HepG2 (cell line): ENCODE measurements around the gene PRRT2. TPM values are rescaled to one million over a fixed set of nuclear protein-coding genes. Genes with fewer than 3 reads are reported as not detected.

Source experiments
- ATF1 ChIP-seq: IDR thresholded peaks from 2 replicates; pipeline ENCODE4 v1.6.1; 2016; ENCODE audit warnings: mild to moderate bottlenecking, control low read depth
- CAMTA2 ChIP-seq: sonication (generic); formaldehyde crosslinking; IDR thresholded peaks from 2 replicates; pipeline ENCODE4 v1.4.0; 2020; ENCODE audit warnings: mild to moderate bottlenecking, missing genetic modification reagents, borderline replicate concordance
- CBX2 ChIP-seq, 2 experiments: fragments of 200-600 bp in 1 of 2; sonication (generic); formaldehyde crosslinking in 1 of 2; IDR thresholded peaks; 2 replicates each; pipeline versions ENCODE4 v1.7.0 to v1.8.1; 2018 to 2022; ENCODE audit warnings: low read depth in 2 of 2, low read length in 1 of 2, mild to moderate bottlenecking in 1 of 2, missing genetic modification reagents in 1 of 2
- DMTF1 ChIP-seq: sonication (generic); formaldehyde crosslinking; IDR thresholded peaks from 2 replicates; pipeline ENCODE4 v1.4.0; 2020; ENCODE audit warnings: mild to moderate bottlenecking, missing genetic modification reagents
- ELF1 ChIP-seq: sonication (generic); formaldehyde crosslinking; IDR thresholded peaks from 2 replicates; pipeline ENCODE4 v1.4.0; 2020; ENCODE audit warnings: missing genetic modification reagents
- FOXA1 ChIP-seq, 2 experiments: fragments of 450-650 bp in 1 of 2; sonication (generic) in 1 of 2; formaldehyde crosslinking in 1 of 2; IDR thresholded peaks; 2 replicates each; pipeline versions ENCODE4 v1.4.0 to v1.6.1; 2016 to 2020; ENCODE audit warnings: missing genetic modification reagents in 1 of 2
- HMGA1 ChIP-seq: sonication (generic); formaldehyde crosslinking; conservative IDR thresholded peaks from 2 replicates; pipeline ENCODE4 v1.4.0; 2020; ENCODE audit warnings: missing genetic modification reagents
- ISL2 ChIP-seq: sonication (generic); formaldehyde crosslinking; IDR thresholded peaks from 2 replicates; pipeline ENCODE4 v1.5.0; 2020; ENCODE audit warnings: missing genetic modification reagents
- KAT8 ChIP-seq: IDR thresholded peaks from 2 replicates; pipeline ENCODE4 v1.6.1; 2016; ENCODE audit warnings: missing genetic modification reagents, missing compliant biosample characterization
- MED8 ChIP-seq: sonication (generic); formaldehyde crosslinking; IDR thresholded peaks from 2 replicates; pipeline ENCODE4 v1.8.1; 2023; ENCODE audit warnings: mild to moderate bottlenecking, missing genetic modification reagents; ENCODE audit not compliant: insufficient replicate concordance
- MIER3 ChIP-seq: IDR thresholded peaks from 2 replicates; pipeline ENCODE4 v1.6.1; 2016; ENCODE audit warnings: missing compliant biosample characterization, borderline replicate concordance
- NR2F6 ChIP-seq, 2 experiments: IDR thresholded peaks; 2 replicates each; pipeline ENCODE4 v1.6.1; 2016; ENCODE audit warnings: antibody characterized with exemption in 1 of 2, mild to moderate bottlenecking in 1 of 2
- RBAK ChIP-seq: sonication (generic); formaldehyde crosslinking; IDR thresholded peaks from 2 replicates; pipeline ENCODE4 v1.5.1; 2020; ENCODE audit warnings: mild to moderate bottlenecking, missing genetic modification reagents
- TBX2 ChIP-seq: sonication (generic); formaldehyde crosslinking; IDR thresholded peaks from 2 replicates; pipeline ENCODE4 v1.5.0; 2020; ENCODE audit warnings: missing genetic modification reagents, mild to moderate bottlenecking, borderline replicate concordance
- ZBTB43 ChIP-seq: sonication (generic); formaldehyde crosslinking; conservative IDR thresholded peaks from 2 replicates; pipeline ENCODE4 v1.4.0; 2020; ENCODE audit warnings: missing genetic modification reagents
- ZEB1 ChIP-seq: IDR thresholded peaks from 2 replicates; pipeline ENCODE4 v1.6.1; 2012; ENCODE audit warnings: mild to moderate bottlenecking, low read depth, inconsistent platforms; ENCODE audit not compliant: insufficient replicate concordance
- ZFP62 ChIP-seq: sonication (generic); formaldehyde crosslinking; IDR thresholded peaks from 2 replicates; pipeline ENCODE4 v1.4.0; 2020; ENCODE audit warnings: missing genetic modification reagents
- ZNF101 ChIP-seq: sonication (generic); formaldehyde crosslinking; IDR thresholded peaks from 2 replicates; pipeline ENCODE4 v1.4.0; 2020; ENCODE audit warnings: mild to moderate bottlenecking, low read depth, missing genetic modification reagents, borderline replicate concordance
- ZNF136 ChIP-seq: sonication (generic); formaldehyde crosslinking; IDR thresholded peaks from 2 replicates; pipeline ENCODE4 v1.8.1; 2022; ENCODE audit warnings: low read depth, mild to moderate bottlenecking, moderate library complexity, missing genetic modification reagents
- ZNF264 ChIP-seq: sonication (generic); formaldehyde crosslinking; IDR thresholded peaks from 2 replicates; pipeline ENCODE4 v1.4.0; 2020; ENCODE audit warnings: missing genetic modification reagents
- ZNF280B ChIP-seq: sonication (generic); formaldehyde crosslinking; IDR thresholded peaks from 2 replicates; pipeline ENCODE4 v1.5.0; 2020; ENCODE audit warnings: missing genetic modification reagents, mild to moderate bottlenecking, borderline replicate concordance
- ZNF430 ChIP-seq: sonication (generic); formaldehyde crosslinking; IDR thresholded peaks from 2 replicates; pipeline ENCODE4 v1.9.0; 2021; ENCODE audit warnings: mild to moderate bottlenecking, missing genetic modification reagents
- ZNF709 ChIP-seq: sonication (generic); formaldehyde crosslinking; IDR thresholded peaks from 2 replicates; pipeline ENCODE4 v1.5.0; 2020; ENCODE audit warnings: mild to moderate bottlenecking, missing genetic modification reagents
- ZNF737 ChIP-seq: sonication (generic); formaldehyde crosslinking; IDR thresholded peaks from 2 replicates; pipeline ENCODE4 v1.5.0; 2020; ENCODE audit warnings: missing genetic modification reagents, mild to moderate bottlenecking, borderline replicate concordance
- ZZZ3 ChIP-seq: sonication (generic); formaldehyde crosslinking; IDR thresholded peaks from 2 replicates; pipeline ENCODE4 v1.4.0; 2020; ENCODE audit warnings: missing genetic modification reagents, mild to moderate bottlenecking, borderline replicate concordance
- polyA plus RNA-seq, 8 experiments: library from polyadenylated mRNA; depleted of rRNA in 3 of 8; stranded (reverse) in 7 of 8; unstranded in 1 of 8; fragments of >200 nt; fragmentation: Illumina TruSeq in 4 of 8; extraction: Trizol in 4 of 8; gene quantifications; 2 replicates each; pipeline versions ENCODE4 v1.2.1 to v1.2.3, GENCODE V29; 2011 to 2016; ENCODE audit warnings: low read depth in 4 of 8, missing spikeins in 1 of 8, mixed read lengths in 1 of 8; ENCODE audit not compliant: insufficient read depth in 1 of 8
- total RNA-seq, 5 experiments: library from RNA; depleted of rRNA; stranded (reverse); fragments of >200 nt; fragmentation: Illumina TruSeq; extraction: Trizol; gene quantifications; 2 replicates each; pipeline ENCODE4 v1.2.3, GENCODE V29; 2016; ENCODE audit warnings: low read depth in 1 of 5

Gene PRRT2
- total and polyA plus RNA-seq, 2 of the 13 experiments (the other 11 are each of a cell fraction or from before 2014, with no cell fraction given): 0.51 to 1.1 TPM

- TF ChIP-seq ZNF136: no peak
- 0 out of 2 replicates have a peak, but pooled peaks have one; percentile 52 for TF ChIP-seq ZBTB43 (CRISPR knock-in tag)
- no peak for TF ChIP-seq RBAK (CRISPR knock-in tag)
- no peak for TF ChIP-seq ZEB1
- TF ChIP-seq ATF1 (CRISPR knock-in tag): no peak
- TF ChIP-seq FOXA1 (IDR thresholded peaks at IDR 0.05): no peak
- no peak for TF ChIP-seq FOXA1 (CRISPR knock-in tag; IDR thresholded peaks at IDR 0.05)
- no peak for TF ChIP-seq ZNF430 (CRISPR knock-in tag)
- TF ChIP-seq ZNF709: no peak
- TF ChIP-seq ELF1 (CRISPR knock-in tag): no peak
- TF ChIP-seq ZZZ3 (CRISPR knock-in tag): no peak
- TF ChIP-seq KAT8 (CRISPR knock-in tag): no peak
- no peak for TF ChIP-seq DMTF1
- TF ChIP-seq HMGA1 (CRISPR knock-in tag): no peak
- no peak for TF ChIP-seq TBX2 (CRISPR knock-in tag)
- no peak for TF ChIP-seq NR2F6 (IDR thresholded peaks at IDR 0.05)
- TF ChIP-seq NR2F6 (CRISPR knock-in tag; IDR thresholded peaks at IDR 0.05): peak; percentile 33; the same call in 1 of the 2 replicates
- TF ChIP-seq ZNF280B (CRISPR knock-in tag): 0 out of 2 replicates have a peak, but pooled peaks have one; percentile 34
- no peak for TF ChIP-seq CBX2 (IDR thresholded peaks at IDR 0.05; ENCODE audit: low read depth, low read length)
- no peak for TF ChIP-seq CBX2 (CRISPR knock-in tag; IDR thresholded peaks at IDR 0.05; ENCODE audit: low read depth)
- TF ChIP-seq ZNF264 (CRISPR knock-in tag): no peak
- TF ChIP-seq ZFP62 (CRISPR knock-in tag): 0 out of 2 replicates have a peak, but pooled peaks have one; percentile 12
- no peak for TF ChIP-seq MED8 (CRISPR knock-in tag)
- no peak for TF ChIP-seq ISL2 (CRISPR knock-in tag)
- TF ChIP-seq ZNF737 (CRISPR knock-in tag): no peak
- no peak; the same call in 1 of the 2 replicates for TF ChIP-seq MIER3
- no peak for TF ChIP-seq ZNF101 (CRISPR knock-in tag)
- TF ChIP-seq CAMTA2 (CRISPR knock-in tag): no peak
These were observed 5.2 kb upstream of the PRRT2 start (continued) for GRCh38 chr16:29806641-29807425.
